Upper lobe of right lung (tissue), 1 donor: ENCODE measurements around the gene KCTD16. TPM values are rescaled to one million over a fixed set of nuclear protein-coding genes. Genes with fewer than 3 reads are reported as not detected.

ENCODE experiments used
- ATAC-seq: fragments of 200-7000 bp; cut with Tn5 transposase; one replicate; pipeline ENCODE4 v1.9.1; 2020; ENCODE audit warnings: mild to moderate bottlenecking, moderate library complexity
- DNase-seq: peaks from one replicate; pipeline ENCODE4 v3.0.0-alpha.2; 2020
- H3K27ac ChIP-seq: fragments of 200-600 bp; one replicate; pipeline ENCODE4 v1.8.0; 2022
- H3K27me3 ChIP-seq: fragments of 200-600 bp; one replicate; pipeline ENCODE4 v1.8.0; 2022; ENCODE audit warnings: mild to moderate bottlenecking
- H3K36me3 ChIP-seq: fragments of 200-600 bp; one replicate; pipeline ENCODE4 v1.8.0; 2022
- H3K4me1 ChIP-seq: fragments of 200-600 bp; one replicate; pipeline ENCODE4 v1.8.0; 2022
- H3K4me3 ChIP-seq: fragments of 200-600 bp; one replicate; pipeline ENCODE4 v1.8.0; 2022; ENCODE audit warnings: mild to moderate bottlenecking
- H3K9me3 ChIP-seq: fragments of 200-600 bp; one replicate; pipeline ENCODE4 v1.8.0; 2022
- intact Hi-C: fragments of 100-400 bp; cut with DNase I; formaldehyde crosslinking; loops from one replicate; pipeline ENCODE4 v1.11.0; 2022
- total RNA-seq: library from RNA; stranded (reverse); fragmentation: NEBNext Ultra II Directional; extraction: Animal tissue kit (Norgen Biotek cat#: 25700); gene quantifications from one replicate; pipeline ENCODE4 v1.2.1, GENCODE V29; 2021
- TF ChIP-seq, protein P1 (sequence below): fragments of 200-600 bp; IDR thresholded peaks from one replicate; pipeline ENCODE4 v1.8.0; 2022; ENCODE audit warnings: antibody characterized with exemption
- donor health status: DM: no; HTN: yes; CAD: no; lungs with severe emphysema.

Gene KCTD16
- total RNA-seq, 1 donor from 2014 or later, result 5.1 TPM

- TF ChIP-seq, protein P1, sequence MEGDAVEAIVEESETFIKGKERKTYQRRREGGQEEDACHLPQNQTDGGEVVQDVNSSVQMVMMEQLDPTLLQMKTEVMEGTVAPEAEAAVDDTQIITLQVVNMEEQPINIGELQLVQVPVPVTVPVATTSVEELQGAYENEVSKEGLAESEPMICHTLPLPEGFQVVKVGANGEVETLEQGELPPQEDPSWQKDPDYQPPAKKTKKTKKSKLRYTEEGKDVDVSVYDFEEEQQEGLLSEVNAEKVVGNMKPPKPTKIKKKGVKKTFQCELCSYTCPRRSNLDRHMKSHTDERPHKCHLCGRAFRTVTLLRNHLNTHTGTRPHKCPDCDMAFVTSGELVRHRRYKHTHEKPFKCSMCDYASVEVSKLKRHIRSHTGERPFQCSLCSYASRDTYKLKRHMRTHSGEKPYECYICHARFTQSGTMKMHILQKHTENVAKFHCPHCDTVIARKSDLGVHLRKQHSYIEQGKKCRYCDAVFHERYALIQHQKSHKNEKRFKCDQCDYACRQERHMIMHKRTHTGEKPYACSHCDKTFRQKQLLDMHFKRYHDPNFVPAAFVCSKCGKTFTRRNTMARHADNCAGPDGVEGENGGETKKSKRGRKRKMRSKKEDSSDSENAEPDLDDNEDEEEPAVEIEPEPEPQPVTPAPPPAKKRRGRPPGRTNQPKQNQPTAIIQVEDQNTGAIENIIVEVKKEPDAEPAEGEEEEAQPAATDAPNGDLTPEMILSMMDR, result no peak
- DNase-seq (no peak), ATAC-seq (no peak)
- H3K9me3 ChIP-seq, result no peaks in the 10 kb centered on the region
- no peaks in the 10 kb centered on the region for H3K27me3 ChIP-seq
- no peaks in the 10 kb centered on the region for H3K4me1 ChIP-seq
- no peak overlapping the region for H3K4me3 ChIP-seq
- no peaks in the 10 kb centered on the region for H3K36me3 ChIP-seq
- no peak overlapping the region for H3K27ac ChIP-seq
- intact Hi-C loops, result no loop called here
These were observed 160.7 kb downstream of the KCTD16 start for GRCh38 chr5:144331361-144331760.

- TF ChIP-seq, protein P1, result no peak
- H3K27me3 ChIP-seq, result no peaks in the 10 kb centered on the region
- DNase-seq (no peak), ATAC-seq (no peak)
- H3K9me3 ChIP-seq, result no peaks in the 10 kb centered on the region
- intact Hi-C loops, result no loop called here
- H3K36me3 ChIP-seq, result no peaks in the 10 kb centered on the region
- no peak overlapping the region for H3K4me3 ChIP-seq
- H3K27ac ChIP-seq, result no peak overlapping the region
- no peaks in the 10 kb centered on the region for H3K4me1 ChIP-seq
These were observed 161.6 kb downstream of the KCTD16 start for GRCh38 chr5:144332265-144332664.

GRCh38 chr5:144333336-144333920 lies 162.8 kb downstream of the KCTD16 start:
- H3K27ac ChIP-seq, result no peak overlapping the region
- no peak overlapping the region for H3K4me3 ChIP-seq
- no peaks in the 10 kb centered on the region for H3K27me3 ChIP-seq
- ATAC-seq, result no peak
- H3K4me1 ChIP-seq, result no peaks in the 10 kb centered on the region
- TF ChIP-seq, protein P1, result no peak
- intact Hi-C loops, result no loop called here
- no peaks in the 10 kb centered on the region for H3K36me3 ChIP-seq
- no peaks in the 10 kb centered on the region for H3K9me3 ChIP-seq
- no peak for DNase-seq

DNA sequence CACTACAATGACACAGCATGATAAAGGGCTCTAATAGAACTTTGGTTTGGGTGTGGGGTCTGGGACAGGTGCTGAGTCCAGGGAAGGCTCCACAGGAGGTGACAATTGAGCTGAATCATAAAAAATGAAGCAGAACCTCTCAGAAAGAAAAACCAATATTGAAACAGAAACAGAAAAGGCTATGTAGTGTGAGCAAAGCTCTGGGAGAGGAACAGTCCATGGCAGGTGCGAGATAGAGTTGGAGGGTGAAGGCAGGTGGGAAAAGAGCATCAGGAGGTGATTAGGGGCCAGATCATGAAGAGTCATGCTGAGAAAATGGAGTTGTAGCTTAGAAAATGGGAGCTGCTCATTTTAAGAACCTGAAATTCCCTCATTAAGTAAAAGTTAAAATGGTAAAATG lies 164.9 kb downstream of the KCTD16 start:
- intact Hi-C loops, result no loop called here
- DNase-seq (no peak), ATAC-seq (no peak)
- TF ChIP-seq, protein P1, result no peak
- H3K27me3 ChIP-seq, result no peaks in the 10 kb centered on the region
- H3K4me3 ChIP-seq, result no peak overlapping the region
- no peaks in the 10 kb centered on the region for H3K9me3 ChIP-seq
- H3K27ac ChIP-seq, result no peak overlapping the region
- no peaks in the 10 kb centered on the region for H3K36me3 ChIP-seq
- no peaks in the 10 kb centered on the region for H3K4me1 ChIP-seq

DNA sequence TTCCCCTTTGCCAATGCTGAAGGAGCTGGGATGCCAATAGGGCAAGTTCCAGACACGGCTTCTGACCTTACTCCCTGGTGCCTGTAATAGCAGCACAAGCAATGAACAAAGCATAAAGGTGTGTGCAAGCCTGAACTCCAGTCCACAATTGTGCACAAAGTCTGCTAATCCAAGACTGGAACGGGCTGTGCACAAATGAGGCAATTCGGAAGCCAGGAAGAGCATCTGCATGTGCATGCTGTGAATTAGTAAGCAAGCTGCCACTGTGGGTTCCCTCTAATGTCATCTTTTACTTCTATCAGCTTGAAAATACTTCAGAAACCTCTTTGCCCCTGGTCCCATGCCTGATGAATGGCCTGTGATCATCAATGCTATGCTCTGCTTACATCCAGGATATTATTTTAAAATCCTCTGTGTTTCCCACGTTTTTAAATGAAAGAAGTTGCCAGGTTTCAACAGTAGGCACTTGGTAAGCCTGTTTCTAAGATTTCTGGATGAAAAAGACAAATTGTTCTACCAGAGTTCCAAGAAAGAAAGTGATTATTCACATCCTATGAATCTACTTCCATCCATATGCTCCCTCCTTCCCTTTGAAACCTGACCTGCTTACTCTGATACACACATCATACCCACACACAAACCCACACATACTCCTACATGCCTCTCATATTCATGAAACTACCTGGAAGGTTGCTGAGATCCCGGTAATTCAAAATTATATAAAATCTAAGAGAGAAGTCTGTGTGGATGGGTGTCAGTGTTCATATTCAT lies 165.7 kb downstream of the KCTD16 start:
- Histone ChIP-seq H3K4me3 (no peak overlapping the region), H3K27ac (no peak overlapping the region), H3K36me3 (no peaks in the 10 kb centered on the region), H3K27me3 (no peaks in the 10 kb centered on the region), H3K4me1 (no peaks in the 10 kb centered on the region), H3K9me3 (no peaks in the 10 kb centered on the region)
- DNase-seq (no peak), ATAC-seq (no peak)
- intact Hi-C loops, result no loop called here
- TF ChIP-seq, protein P1, result no peak
